Lung (tissue), 12 donors: ENCODE measurements around the gene SMAD2. TPM values are rescaled to one million over a fixed set of nuclear protein-coding genes. Genes with fewer than 3 reads are reported as not detected.

Source experiments
- ATAC-seq: fragments of 200-7000 bp; cut with Tn5 transposase; one replicate; pipeline ENCODE4 v1.9.1; 2020; ENCODE audit warnings: moderate number of reproducible peaks; ENCODE audit not compliant: insufficient read depth, low FRiP score
- DNase-seq, 3 donors: peaks; one replicate each; pipeline ENCODE4 v3.0.0-alpha.2; 2013 to 2017
- H3K27ac ChIP-seq, 2 donors: one replicate each; pipeline ENCODE4 v1.5.1; 2013; ENCODE audit warnings: mild to moderate bottlenecking in 2 of 2, moderate library complexity in 2 of 2, control low read depth in 1 of 2, inconsistent platforms in 1 of 2, low read depth in 1 of 2, low read length in 1 of 2
- H3K27me3 ChIP-seq, 3 donors: one replicate each; pipeline ENCODE4 v1.5.1; 2013; ENCODE audit warnings: low read length in 2 of 3; ENCODE audit not compliant: control insufficient read depth in 3 of 3, insufficient read depth in 3 of 3
- H3K36me3 ChIP-seq, 4 donors: one replicate each; pipeline ENCODE4 v1.5.1; 2013; ENCODE audit warnings: low read length in 4 of 4, mild to moderate bottlenecking in 1 of 4, moderate library complexity in 1 of 4; ENCODE audit not compliant: control insufficient read depth in 4 of 4, insufficient read depth in 4 of 4
- H3K4me1 ChIP-seq, 5 donors: one replicate each; pipeline ENCODE4 v1.5.1; 2013; ENCODE audit warnings: low read length in 5 of 5, mild to moderate bottlenecking in 2 of 5, moderate library complexity in 1 of 5; ENCODE audit not compliant: control insufficient read depth in 5 of 5, insufficient read depth in 5 of 5
- H3K4me3 ChIP-seq: one replicate; pipeline ENCODE4 v1.5.1; 2013; ENCODE audit warnings: mild to moderate bottlenecking, control low read depth, moderate library complexity
- H3K9ac ChIP-seq, 2 donors: one replicate each; pipeline ENCODE4 v1.5.1; 2013; ENCODE audit warnings: low read length in 2 of 2, control low read depth in 1 of 2; ENCODE audit not compliant: insufficient read depth in 1 of 2
- H3K9me3 ChIP-seq, 4 donors: one replicate each; pipeline ENCODE4 v1.5.1; 2013; ENCODE audit warnings: low read length in 3 of 4, mild to moderate bottlenecking in 1 of 4, moderate library complexity in 1 of 4; ENCODE audit not compliant: control insufficient read depth in 4 of 4, insufficient read depth in 3 of 4
- CTCF ChIP-seq: IDR thresholded peaks from 2 replicates; pipeline ENCODE4 v1.5.1; 2012; ENCODE audit warnings: mild to moderate bottlenecking; ENCODE audit errors: control extremely low read depth, extremely low read depth
- WGBS, 2 donors: extraction: QIAGEN DNeasy Blood & Tissue Kit; methylation state at CpG; one replicate each; pipeline ENCODE4 v1.1.7; 2013; 5-methylcytosine and 5-hydroxymethylcytosine counted together
- polyA plus RNA-seq, 2 donors: library from polyadenylated mRNA; stranded (reverse); fragments of 200-250 nt; gene quantifications; one replicate each; pipeline ENCODE4 v1.2.1, GENCODE V29; 2013
- total RNA-seq, 2 donors: library from RNA; depleted of rRNA in 1 of 2; stranded (reverse); fragments of >200 nt in 1 of 2; gene quantifications; one replicate each; pipeline ENCODE4 v1.2.1, GENCODE V29; 2014 to 2021
- donor health status: control.
- donor health status: control.
- donor health status: Bipolar disorder and iron deficiency.
- donor health status: healthy.
- donor health status: DM: yes; HTN: yes; CAD: no.

The SMAD2 gene
- total and polyA plus RNA-seq, 4 donors, result 30.6 to 161 (median 90.2) TPM

GRCh38 chr18:47944972-47945852, 14.8 kb upstream of the SMAD2 start:
- Histone ChIP-seq H3K4me3 (no peak overlapping the region), H3K36me3 (no peaks in the 10 kb centered on the region), H3K9me3 (peaks cover 0 to 3% (median 0%) of the 10 kb centered on the region in 4 donors), H3K9ac (no peak overlapping the region), H3K27ac (no peak overlapping the region), H3K27me3 (no peaks in the 10 kb centered on the region), H3K4me1 (peaks cover 0 to 2% (median 0%) of the 10 kb centered on the region in 5 donors)
- TF ChIP-seq CTCF, result no peak
- no peak for ATAC-seq
- WGBS, 2 donors, result 80 to 90% methylated on average over 6 of the region's 6 CpGs
- no peak for DNase-seq

DNA sequence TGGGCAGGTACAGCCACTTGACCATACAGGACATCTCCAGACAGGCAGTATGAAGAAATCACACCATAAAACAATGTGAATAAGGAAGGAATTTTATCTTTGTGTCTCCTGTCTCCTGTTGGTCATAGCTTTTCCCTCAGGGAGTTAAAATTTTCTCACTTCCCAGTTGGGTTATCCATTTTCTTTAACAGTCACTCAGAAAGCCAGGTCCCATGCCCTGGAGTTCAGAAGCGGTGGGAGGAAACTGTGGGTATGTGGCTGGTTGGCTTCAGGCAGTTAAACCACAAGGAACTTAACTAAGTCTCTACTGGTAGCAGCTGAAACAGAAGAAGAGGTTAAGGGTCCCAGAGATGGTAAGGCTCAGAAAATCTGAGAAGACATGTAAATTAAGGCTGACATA, 6.5 kb upstream of the SMAD2 start:
- H3K9ac ChIP-seq, result no peak overlapping the region
- peaks cover 0 to 4% (median 0%) of the 10 kb centered on the region in 4 donors for H3K9me3 ChIP-seq
- 23 to 71% methylated on average over 1 of the region's 1 CpG for WGBS, 2 donors
- no peak overlapping the region for H3K4me3 ChIP-seq
- DNase-seq (no peak), ATAC-seq (no peak)
- H3K27me3 ChIP-seq, result peaks cover 0 to 3% (median 0%) of the 10 kb centered on the region in 3 donors
- H3K27ac ChIP-seq, result no peak overlapping the region
- peaks cover 0 to under 1% (median 0%) of the 10 kb centered on the region in 5 donors for H3K4me1 ChIP-seq
- H3K36me3 ChIP-seq, result no peaks in the 10 kb centered on the region
- no peak for TF ChIP-seq CTCF

GRCh38 chr18:47935321-47936055, 5.0 kb upstream of the SMAD2 start:
- DNase-seq, result no peak
- H3K27me3 ChIP-seq, result peaks cover 0 to 3% (median 0%) of the 10 kb centered on the region in 3 donors
- no peak overlapping the region for H3K4me3 ChIP-seq
- H3K9me3 ChIP-seq, result peaks cover 0 to 3% (median 0%) of the 10 kb centered on the region in 4 donors
- H3K36me3 ChIP-seq, result no peaks in the 10 kb centered on the region
- no peak for TF ChIP-seq CTCF
- 79 to 82% methylated on average over 1 of the region's 1 CpG for WGBS, 2 donors
- no peak overlapping the region for H3K9ac ChIP-seq
- no peak for ATAC-seq
- peaks cover 0 to 6% (median 0%) of the 10 kb centered on the region in 5 donors for H3K4me1 ChIP-seq
- H3K27ac ChIP-seq, result no peak overlapping the region
